Measurements from ENCODE around the gene ZNF791.

DNA sequence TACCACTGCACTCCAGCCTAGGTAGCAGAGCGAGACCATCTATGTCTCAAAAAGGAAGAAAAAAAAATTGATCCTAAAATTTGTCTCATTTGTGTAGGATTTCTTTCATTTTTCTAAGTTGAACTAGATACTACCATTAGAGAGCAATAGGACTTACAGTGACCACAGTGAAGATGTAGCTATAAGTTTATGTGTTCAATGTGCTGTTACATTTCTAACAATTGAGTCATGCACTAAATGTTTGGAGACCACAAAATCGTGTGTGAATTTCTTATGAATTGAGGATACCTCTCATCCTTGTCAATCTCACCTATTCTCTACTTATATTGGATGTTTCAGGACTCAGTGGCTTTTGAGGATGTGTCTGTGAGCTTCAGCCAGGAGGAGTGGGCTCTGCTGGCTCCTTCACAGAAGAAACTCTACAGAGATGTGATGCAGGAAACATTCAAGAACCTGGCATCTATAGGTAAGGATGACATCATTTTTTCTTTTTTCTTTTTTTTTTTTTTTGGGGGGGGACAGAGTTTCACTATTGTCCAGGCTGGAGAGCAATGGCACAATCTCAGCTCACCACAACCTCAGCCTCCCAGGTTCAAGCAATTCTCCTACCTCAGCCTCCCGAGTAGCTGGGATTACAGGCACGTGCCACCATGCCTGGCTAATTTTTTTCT, 12.8 kb downstream of the ZNF791 start:
- TF ChIP-seq, protein P1, sequence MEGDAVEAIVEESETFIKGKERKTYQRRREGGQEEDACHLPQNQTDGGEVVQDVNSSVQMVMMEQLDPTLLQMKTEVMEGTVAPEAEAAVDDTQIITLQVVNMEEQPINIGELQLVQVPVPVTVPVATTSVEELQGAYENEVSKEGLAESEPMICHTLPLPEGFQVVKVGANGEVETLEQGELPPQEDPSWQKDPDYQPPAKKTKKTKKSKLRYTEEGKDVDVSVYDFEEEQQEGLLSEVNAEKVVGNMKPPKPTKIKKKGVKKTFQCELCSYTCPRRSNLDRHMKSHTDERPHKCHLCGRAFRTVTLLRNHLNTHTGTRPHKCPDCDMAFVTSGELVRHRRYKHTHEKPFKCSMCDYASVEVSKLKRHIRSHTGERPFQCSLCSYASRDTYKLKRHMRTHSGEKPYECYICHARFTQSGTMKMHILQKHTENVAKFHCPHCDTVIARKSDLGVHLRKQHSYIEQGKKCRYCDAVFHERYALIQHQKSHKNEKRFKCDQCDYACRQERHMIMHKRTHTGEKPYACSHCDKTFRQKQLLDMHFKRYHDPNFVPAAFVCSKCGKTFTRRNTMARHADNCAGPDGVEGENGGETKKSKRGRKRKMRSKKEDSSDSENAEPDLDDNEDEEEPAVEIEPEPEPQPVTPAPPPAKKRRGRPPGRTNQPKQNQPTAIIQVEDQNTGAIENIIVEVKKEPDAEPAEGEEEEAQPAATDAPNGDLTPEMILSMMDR (conservative IDR thresholded peaks at IDR 0.05), result no peak
- no peak for TF ChIP-seq EZH2 (IDR thresholded peaks at IDR 0.05; ENCODE audit: low read depth)

Data from PC-9 (cell line).